HCEC 1CT (cell line): ENCODE results near the gene ZNF366.

Source experiments
- DNase-seq: peaks from one replicate; pipeline ENCODE4 v3.0.0-alpha.2; 2017

Gene ZNF366

GRCh38 chr5:72402381-72402890, 104.8 kb downstream of the ZNF366 start:
- no peak for DNase-seq

GRCh38 chr5:72400950-72401349, 106.3 kb downstream of the ZNF366 start:
- no peak for DNase-seq

GRCh38 chr5:72397836-72398235, 109.4 kb downstream of the ZNF366 start:
- no peak for DNase-seq

- DNase-seq, result peak; percentile 31
These were observed 112.5 kb downstream of the ZNF366 start for GRCh38 chr5:72394688-72395087.

- DNase-seq, result no peak
These were observed 114.2 kb downstream of the ZNF366 start for GRCh38 chr5:72393052-72393451.
